ENCODE results near the gene HOMER1.

Gene HOMER1

GRCh38 chr5:79330071-79330470 is 183.9 kb downstream of the HOMER1 start:
- Histone ChIP-seq H3K4me1 (ENCODE audit: low read depth, poor library complexity, severe bottlenecking) (no peaks in the 10 kb centered on the region), H3K9ac (no peak overlapping the region), H3K27ac (no peak overlapping the region), H4K20me1 (ENCODE audit: insufficient read depth) (no peaks in the 10 kb centered on the region), H2AFZ (ENCODE audit: low read depth) (no peak overlapping the region), H3K36me3 (ENCODE audit: insufficient read depth) (no peaks in the 10 kb centered on the region), H3K4me2 (no peak overlapping the region), H3K27me3 (ENCODE audit: insufficient read depth, low read depth) (no peaks in the 10 kb centered on the region), H3K79me2 (ENCODE audit: insufficient read depth, low read depth) (no peaks in the 10 kb centered on the region), H3K4me3 (IDR thresholded peaks at IDR 0.05; ENCODE audit: insufficient read depth, low read depth, low read length) (no peak overlapping the region)
- TF ChIP-seq CTCF (conservative IDR thresholded peaks at IDR 0.05; ENCODE audit: low read depth, low read length): no peak

- Histone ChIP-seq H3K27me3 (ENCODE audit: insufficient read depth, low read depth) (no peaks in the 10 kb centered on the region), H3K36me3 (ENCODE audit: insufficient read depth) (no peaks in the 10 kb centered on the region; the same call in 1 of the 2 replicates), H4K20me1 (ENCODE audit: insufficient read depth) (no peaks in the 10 kb centered on the region), H3K79me2 (ENCODE audit: insufficient read depth, low read depth) (no peaks in the 10 kb centered on the region), H2AFZ (ENCODE audit: low read depth) (no peak overlapping the region), H3K27ac (no peak overlapping the region), H3K9ac (no peak overlapping the region), H3K4me2 (no peak overlapping the region), H3K4me3 (IDR thresholded peaks at IDR 0.05; ENCODE audit: insufficient read depth, low read depth, low read length) (no peak overlapping the region), H3K4me1 (ENCODE audit: low read depth, poor library complexity, severe bottlenecking) (no peaks in the 10 kb centered on the region)
- no peak for TF ChIP-seq CTCF (conservative IDR thresholded peaks at IDR 0.05; ENCODE audit: low read depth, low read length)
Measured at GRCh38 chr5:79329453-79329852, 184.5 kb downstream of the HOMER1 start.
